ENCODE results near the gene CADM2.

- TF ChIP-seq POLR2A (IDR thresholded peaks at IDR 0.05; ENCODE audit: low read length) (no peak), GATA1 (IDR thresholded peaks at IDR 0.05; ENCODE audit: low read depth, low read length) (no peak)
These were observed 141.5 kb downstream of the CADM2 start for GRCh38 chr3:85100316-85100715.

Measured in erythroblast (primary cell).